ENCODE data around the gene VOPP1.

DNA sequence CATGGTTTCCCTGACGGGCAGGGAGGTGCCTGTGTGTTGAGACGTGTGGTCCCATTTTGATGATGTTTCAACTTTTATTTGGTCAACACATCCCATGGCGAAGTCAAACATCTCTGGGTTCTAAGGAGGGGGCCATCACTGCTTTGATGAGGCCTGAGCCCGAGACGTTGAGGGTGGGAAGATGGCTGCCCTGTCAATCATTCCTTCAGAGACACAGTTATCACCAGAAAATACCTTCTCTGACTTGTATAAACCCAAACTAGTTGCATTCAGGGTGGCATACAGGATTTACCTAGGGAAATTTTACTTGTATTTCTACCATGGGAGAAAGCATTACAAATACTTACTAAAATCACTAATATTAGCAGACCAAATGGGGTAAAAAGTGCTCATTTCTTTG, 64.6 kb downstream of the VOPP1 start:
- TF ChIP-seq ZNF274 (IDR thresholded peaks at IDR 0.05; ENCODE audit: low read depth, low read length) (no peak), YY1 (IDR thresholded peaks at IDR 0.05; ENCODE audit: insufficient read depth, insufficient read length) (no peak)

Measured in NT2/D1 (cell line).